ENCODE results near the gene AP5B1.
"Not testable (repeated sequence)": the region's sequence is repeated elsewhere in the genome, so short reads cannot be mapped to it uniquely, and the experiment has no call there.

Gene AP5B1

GRCh38 chr11:65762169-65762568, 18.6 kb downstream of the AP5B1 start:
- not testable (repeated sequence) for DNase-seq

- no peak for DNase-seq
Observed at GRCh38 chr11:65745049-65745448, 35.7 kb downstream of the AP5B1 start.

- no peak for DNase-seq
Observed at GRCh38 chr11:65744699-65745042, 36.1 kb downstream of the AP5B1 start.

- DNase-seq: peak; percentile 49 to 56
Observed at GRCh38 chr11:65744026-65744698, 36.6 kb downstream of the AP5B1 start.

GRCh38 chr11:65743681-65744025, 37.1 kb downstream of the AP5B1 start:
- no peak for DNase-seq

GRCh38 chr11:65742353-65742752, 38.4 kb downstream of the AP5B1 start:
- DNase-seq: no peak

- DNase-seq: no peak
Observed at GRCh38 chr11:65741185-65741584, 39.6 kb downstream of the AP5B1 start.

GRCh38 chr11:65739022-65739421, 41.8 kb downstream of the AP5B1 start:
- no peak for DNase-seq

GRCh38 chr11:65736810-65737209, 44.0 kb downstream of the AP5B1 start:
- no peak for DNase-seq

- DNase-seq: not testable (repeated sequence)
Observed at GRCh38 chr11:65735111-65735510, 45.7 kb downstream of the AP5B1 start.

GRCh38 chr11:65730461-65730860, 50.3 kb downstream of the AP5B1 start:
- DNase-seq: no peak

- DNase-seq: no peak
Observed at GRCh38 chr11:65727865-65728264, 52.9 kb downstream of the AP5B1 start.

- no peak for DNase-seq
Observed at GRCh38 chr11:65726660-65727059, 54.1 kb downstream of the AP5B1 start.

Data from SHP77 (cell line).